ENCODE data around the gene GRIP2. TPM values are rescaled to one million over a fixed set of nuclear protein-coding genes. Genes with fewer than 3 reads are reported as not detected.

Gene GRIP2
- total RNA-seq, 1 donor from 2014 or later = 0.52 TPM

DNA sequence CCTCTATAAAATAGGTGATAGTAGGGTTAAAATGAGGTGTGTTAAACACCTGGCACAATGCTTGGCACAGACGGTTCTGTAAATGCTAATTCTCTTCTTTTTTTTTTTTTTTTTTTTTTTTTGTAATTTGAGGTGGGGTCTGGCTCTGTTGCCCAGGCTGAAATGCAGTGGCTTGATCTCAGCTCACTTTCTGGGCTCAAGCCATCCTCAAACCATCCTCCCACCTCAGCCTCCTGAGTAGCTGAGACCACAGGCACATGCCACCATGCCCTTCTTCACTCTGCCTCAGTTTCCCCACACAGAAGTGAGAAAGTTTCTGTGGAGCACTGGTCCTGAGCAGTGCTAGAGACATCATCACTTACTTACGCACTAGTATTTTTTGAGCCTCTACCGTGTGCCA lies 80.4 kb downstream of the GRIP2 start:
- H3K27ac ChIP-seq = no peak overlapping the region
- no peaks in the 10 kb centered on the region for H3K9me3 ChIP-seq
- H3K4me3 ChIP-seq = no peak overlapping the region
- ATAC-seq (no peak), DNase-seq (no peak)
- TF ChIP-seq, protein P1, sequence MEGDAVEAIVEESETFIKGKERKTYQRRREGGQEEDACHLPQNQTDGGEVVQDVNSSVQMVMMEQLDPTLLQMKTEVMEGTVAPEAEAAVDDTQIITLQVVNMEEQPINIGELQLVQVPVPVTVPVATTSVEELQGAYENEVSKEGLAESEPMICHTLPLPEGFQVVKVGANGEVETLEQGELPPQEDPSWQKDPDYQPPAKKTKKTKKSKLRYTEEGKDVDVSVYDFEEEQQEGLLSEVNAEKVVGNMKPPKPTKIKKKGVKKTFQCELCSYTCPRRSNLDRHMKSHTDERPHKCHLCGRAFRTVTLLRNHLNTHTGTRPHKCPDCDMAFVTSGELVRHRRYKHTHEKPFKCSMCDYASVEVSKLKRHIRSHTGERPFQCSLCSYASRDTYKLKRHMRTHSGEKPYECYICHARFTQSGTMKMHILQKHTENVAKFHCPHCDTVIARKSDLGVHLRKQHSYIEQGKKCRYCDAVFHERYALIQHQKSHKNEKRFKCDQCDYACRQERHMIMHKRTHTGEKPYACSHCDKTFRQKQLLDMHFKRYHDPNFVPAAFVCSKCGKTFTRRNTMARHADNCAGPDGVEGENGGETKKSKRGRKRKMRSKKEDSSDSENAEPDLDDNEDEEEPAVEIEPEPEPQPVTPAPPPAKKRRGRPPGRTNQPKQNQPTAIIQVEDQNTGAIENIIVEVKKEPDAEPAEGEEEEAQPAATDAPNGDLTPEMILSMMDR (IDR thresholded peaks at IDR 0.05) = no peak
- intact Hi-C loops (cut with DNase I) = loop anchor here (10.0 kb wide), 1 partner anchor 55 kb away; the partner anchor contains the start of gene SLC6A6
- H3K27me3 ChIP-seq = no peaks in the 10 kb centered on the region
- H3K36me3 ChIP-seq = peaks cover 71% of the 10 kb centered on the region
- peaks cover 16% of the 10 kb centered on the region for H3K4me1 ChIP-seq

DNA sequence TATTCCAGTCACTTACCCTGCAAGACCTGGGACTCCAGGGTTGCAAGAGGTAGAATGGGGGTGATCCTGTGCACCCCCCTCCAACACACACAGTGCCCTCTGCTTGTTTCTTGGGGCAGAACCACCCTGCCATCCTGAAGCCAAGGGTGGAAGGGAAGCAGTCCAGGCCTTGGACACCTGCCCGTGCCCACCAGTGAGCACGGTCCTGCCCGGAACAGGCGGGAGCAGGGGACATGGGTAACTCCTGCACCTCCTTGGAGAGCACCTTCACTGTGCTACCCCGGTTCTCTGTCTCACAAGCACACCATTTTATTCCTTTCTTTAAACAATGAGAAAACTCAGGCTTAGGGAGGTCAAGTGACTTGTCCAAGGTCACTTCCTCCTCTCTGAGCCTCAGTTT lies 80.8 kb downstream of the GRIP2 start:
- H3K9me3 ChIP-seq = no peaks in the 10 kb centered on the region
- H3K4me3 ChIP-seq = no peak overlapping the region
- TF ChIP-seq, protein P1 (IDR thresholded peaks at IDR 0.05) = no peak
- no peaks in the 10 kb centered on the region for H3K27me3 ChIP-seq
- intact Hi-C loops (cut with DNase I) = no loop called here
- H3K4me1 ChIP-seq = peaks cover 18% of the 10 kb centered on the region
- DNase-seq (no peak), ATAC-seq (no peak)
- H3K27ac ChIP-seq = no peak overlapping the region
- H3K36me3 ChIP-seq = peaks cover 71% of the 10 kb centered on the region

DNA sequence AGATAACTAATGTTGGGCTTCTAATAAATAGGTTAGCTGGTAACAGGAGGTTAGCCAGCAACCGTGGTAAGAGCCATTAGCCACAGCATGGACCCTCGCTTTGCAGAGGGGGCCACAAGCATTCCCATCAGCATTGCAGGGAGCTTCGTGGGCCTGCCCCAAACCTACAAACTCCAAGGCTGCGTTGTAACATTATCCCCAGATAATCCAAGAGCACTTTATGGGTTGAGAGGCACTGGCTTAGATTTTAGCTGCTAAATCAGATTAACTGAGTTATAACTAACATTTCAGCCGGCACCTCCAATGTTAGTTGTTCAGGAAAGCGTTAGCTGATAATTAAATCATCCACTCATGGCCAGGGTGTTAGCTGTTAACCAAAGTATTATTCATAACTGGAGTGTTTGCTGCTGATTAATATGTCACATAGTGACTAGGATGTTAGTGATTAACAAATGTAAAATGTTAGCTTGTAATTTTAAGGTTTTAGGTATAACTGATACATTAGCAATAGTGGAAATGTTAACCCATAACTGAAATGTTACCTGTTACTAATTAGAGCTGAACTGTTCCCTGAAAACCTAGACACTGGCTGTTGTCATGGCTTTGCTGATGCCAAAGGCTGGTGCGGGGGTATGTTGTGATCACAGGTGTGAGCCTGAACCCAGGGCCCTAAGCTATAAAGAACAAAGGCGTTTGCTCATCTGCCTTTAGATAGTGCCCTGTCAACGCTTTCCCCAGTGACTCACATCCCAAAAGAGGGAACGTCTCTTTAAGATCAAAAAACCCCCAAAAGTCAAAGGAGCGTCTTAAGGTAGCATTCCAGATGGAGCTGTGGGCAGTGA lies 81.5 kb downstream of the GRIP2 start:
- intact Hi-C loops (cut with DNase I) = no loop called here

DNA sequence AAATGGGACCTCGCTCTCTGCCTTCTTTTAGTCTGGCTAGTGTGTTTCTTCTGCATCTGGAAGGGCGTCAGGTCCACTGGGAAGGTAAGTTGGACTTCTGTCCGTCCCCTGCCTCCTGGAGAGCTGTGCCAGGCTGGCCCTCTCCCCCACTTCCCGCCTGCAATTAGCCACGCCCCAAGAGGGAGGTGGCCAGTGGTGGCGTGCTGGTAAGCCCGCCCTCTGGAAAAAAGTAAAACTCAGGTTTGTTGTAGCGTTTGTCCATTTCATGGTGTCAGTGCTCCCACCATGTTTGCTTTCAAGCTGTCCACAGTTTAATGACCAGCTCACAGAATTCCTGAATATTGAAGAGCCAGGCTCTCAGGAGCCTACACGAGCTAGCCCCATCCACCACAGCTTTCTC lies 82.1 kb downstream of the GRIP2 start:
- H3K36me3 ChIP-seq = peaks cover 60% of the 10 kb centered on the region
- DNase-seq (no peak), ATAC-seq (peak; percentile 62)
- TF ChIP-seq, protein P1 (IDR thresholded peaks at IDR 0.05) = no peak
- H3K27me3 ChIP-seq = no peaks in the 10 kb centered on the region
- H3K27ac ChIP-seq = no peak overlapping the region
- H3K9me3 ChIP-seq = no peaks in the 10 kb centered on the region
- H3K4me3 ChIP-seq = no peak overlapping the region
- peaks cover 31% of the 10 kb centered on the region for H3K4me1 ChIP-seq
- intact Hi-C loops (cut with DNase I) = no loop called here

More for the DNA sequence above, 81.5 kb downstream of the GRIP2 start:
- Histone ChIP-seq H3K4me3 (no peak overlapping the region), H3K27ac (no peak overlapping the region), H3K27me3 (no peaks in the 10 kb centered on the region), H3K36me3 (peaks cover 65% of the 10 kb centered on the region), H3K4me1 (peaks cover 26% of the 10 kb centered on the region), H3K9me3 (no peaks in the 10 kb centered on the region)
- DNase-seq (no peak), ATAC-seq (no peak)
- TF ChIP-seq, protein P1 (IDR thresholded peaks at IDR 0.05) = no peak

DNA sequence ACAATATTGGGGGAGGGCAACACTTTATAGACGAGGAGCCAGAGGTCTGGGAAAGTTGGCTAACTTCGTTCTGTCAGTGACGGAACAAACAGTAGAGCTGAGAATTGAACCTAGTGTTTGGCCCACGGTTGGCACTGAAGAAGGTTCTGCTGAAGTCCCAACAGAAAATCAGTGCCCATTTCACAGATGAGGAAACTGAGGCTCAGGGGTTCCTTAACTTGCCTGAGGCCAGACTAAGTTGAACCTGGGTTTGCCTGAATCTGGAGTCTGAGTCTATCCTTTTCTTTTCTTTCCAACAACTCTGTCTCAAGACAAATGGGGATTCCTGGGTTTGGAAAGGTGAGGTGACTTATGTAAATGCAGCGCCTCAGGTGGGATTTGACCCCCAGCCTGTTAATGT lies 82.7 kb downstream of the GRIP2 start:
- TF ChIP-seq, protein P1 (IDR thresholded peaks at IDR 0.05) = no peak
- Histone ChIP-seq H3K36me3 (peaks cover 54% of the 10 kb centered on the region), H3K9me3 (no peaks in the 10 kb centered on the region), H3K4me1 (peaks cover 36% of the 10 kb centered on the region), H3K27ac (no peak overlapping the region), H3K4me3 (no peak overlapping the region), H3K27me3 (no peaks in the 10 kb centered on the region)
- intact Hi-C loops (cut with DNase I) = no loop called here
- ATAC-seq (no peak), DNase-seq (no peak)
